GM21576 (cell line): ENCODE data around the gene AXL.

Experiments
- ATAC-seq: cut with Tn5 transposase; IDR thresholded peaks from one replicate; pipeline ENCODE4 v1.9.1; 2021; ENCODE audit warnings: mild to moderate bottlenecking, moderate library complexity; ENCODE audit not compliant: unreplicated experiment

Gene AXL

DNA sequence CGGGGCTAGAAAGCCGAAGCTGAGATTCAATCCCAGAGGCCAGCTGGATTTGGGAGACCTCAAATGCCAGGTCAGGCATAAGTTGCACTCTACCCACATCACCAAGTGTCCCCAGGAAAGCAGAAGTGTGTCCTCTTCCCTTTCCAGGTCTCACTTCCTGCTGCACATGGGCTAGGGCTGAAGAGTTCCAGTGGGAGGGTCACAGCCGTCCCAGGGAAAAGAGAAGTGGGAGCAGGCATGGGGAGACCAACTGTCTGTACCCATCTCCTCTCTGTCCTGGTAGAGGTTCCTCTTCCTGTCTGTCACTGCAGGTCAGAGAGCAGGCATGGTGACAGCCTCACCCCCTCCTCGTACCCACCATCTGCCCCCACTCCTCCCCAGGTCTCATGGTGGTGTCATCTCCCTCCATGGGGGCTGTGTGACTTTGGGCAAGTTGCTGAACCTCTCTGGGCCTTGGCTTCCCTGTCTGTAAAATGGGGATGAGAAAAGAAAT lies 14.8 kb downstream of the AXL start:
- no peak for ATAC-seq

- ATAC-seq = no peak
Measured at GRCh38 chr19:41234512-41235168, 15.6 kb downstream of the AXL start.

DNA sequence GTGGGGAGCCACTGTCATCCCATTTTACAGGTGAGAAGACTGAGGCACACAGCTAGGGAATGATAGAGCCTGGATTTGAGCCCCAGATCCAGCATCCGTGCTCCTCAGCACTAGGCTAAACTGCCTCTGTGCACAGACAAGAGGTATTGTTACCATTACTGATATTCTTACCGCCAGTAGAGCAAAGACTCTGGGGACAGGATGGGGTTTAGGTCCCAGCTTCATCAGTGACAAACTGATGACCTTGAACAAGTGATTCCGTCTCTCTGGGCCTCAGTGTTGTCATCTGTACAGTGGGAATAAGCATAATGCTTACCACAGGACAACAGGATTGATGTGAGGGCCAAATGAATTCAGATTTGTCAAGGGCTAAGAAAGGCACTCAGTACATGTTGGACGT lies 16.5 kb downstream of the AXL start:
- no peak for ATAC-seq

DNA sequence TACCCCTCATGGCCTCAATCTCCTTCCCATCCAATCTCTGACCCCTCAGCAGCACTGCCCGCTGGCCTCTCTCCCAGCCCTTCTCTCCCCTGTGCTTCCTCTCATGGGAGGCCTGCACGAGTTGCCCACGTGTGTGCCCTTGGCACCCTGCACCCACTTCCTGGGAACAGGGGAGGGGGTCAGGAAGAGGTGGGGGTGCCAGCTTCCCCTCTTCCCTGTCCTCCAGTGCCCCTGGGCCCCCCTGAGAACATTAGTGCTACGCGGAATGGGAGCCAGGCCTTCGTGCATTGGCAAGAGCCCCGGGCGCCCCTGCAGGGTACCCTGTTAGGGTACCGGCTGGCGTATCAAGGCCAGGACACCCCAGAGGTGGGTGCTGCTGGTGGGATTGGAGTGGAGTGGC lies 19.2 kb downstream of the AXL start:
- no peak for ATAC-seq

DNA sequence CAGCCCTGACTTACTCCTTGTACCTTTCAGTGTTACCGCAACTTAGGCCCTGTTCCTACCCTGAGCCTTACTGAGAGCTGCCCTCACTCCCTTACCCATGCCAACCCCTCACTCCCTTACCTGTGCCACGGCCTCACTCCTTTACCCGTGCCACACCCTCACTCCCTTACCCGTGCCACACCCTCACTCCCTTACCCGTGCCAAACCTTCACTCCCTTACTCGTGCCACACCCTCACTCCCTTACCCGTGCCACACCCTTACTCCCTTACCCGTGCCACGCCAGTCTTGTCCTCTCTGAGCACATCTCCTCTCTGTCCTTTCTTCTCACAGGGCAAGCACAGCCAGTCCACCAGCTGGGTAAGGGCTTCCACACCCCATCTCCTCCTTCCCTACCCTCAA lies 20.3 kb downstream of the AXL start:
- no peak for ATAC-seq

GRCh38 chr19:41239961-41240574 lies 21.0 kb downstream of the AXL start:
- ATAC-seq = no peak

DNA sequence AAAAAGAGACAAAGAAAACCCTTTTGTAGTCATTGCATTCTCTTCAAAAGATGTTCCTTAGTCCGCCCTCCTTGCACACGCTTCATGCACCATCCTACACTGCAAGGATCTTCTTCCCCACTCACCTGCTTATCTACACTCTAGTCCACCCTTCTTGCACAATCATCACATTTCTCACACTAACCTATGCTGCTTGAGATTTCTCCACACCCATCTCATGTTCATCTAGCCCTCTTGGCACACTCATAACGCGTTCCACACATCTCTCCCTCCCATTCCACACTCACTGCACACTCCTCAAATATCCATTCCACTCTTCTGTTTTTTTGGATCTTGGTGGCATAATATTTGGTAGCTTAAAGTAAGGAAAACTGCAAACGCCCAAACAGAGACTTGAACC lies 22.8 kb downstream of the AXL start:
- no peak for ATAC-seq

DNA sequence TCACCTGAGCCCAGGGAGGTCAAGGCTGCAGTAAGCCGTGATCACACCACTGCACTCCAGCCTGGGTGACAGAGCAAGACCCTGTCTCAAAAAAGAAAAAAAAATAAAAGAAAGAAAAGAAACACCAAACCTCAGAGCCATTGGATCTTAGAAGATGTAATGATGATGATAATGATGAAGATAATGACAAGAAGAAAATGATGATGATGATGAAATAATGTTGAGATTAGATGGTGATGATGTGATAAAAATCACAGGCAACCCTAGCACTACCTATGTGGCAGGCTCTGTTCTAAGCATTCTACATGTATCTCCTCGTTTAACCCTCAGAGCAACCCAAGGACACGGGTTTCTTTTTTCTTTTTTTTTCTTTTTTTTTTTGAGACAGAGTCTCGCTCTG lies 25.1 kb downstream of the AXL start:
- no peak for ATAC-seq

- no peak for ATAC-seq
Measured at GRCh38 chr19:41245843-41246242, 26.8 kb downstream of the AXL start.

DNA sequence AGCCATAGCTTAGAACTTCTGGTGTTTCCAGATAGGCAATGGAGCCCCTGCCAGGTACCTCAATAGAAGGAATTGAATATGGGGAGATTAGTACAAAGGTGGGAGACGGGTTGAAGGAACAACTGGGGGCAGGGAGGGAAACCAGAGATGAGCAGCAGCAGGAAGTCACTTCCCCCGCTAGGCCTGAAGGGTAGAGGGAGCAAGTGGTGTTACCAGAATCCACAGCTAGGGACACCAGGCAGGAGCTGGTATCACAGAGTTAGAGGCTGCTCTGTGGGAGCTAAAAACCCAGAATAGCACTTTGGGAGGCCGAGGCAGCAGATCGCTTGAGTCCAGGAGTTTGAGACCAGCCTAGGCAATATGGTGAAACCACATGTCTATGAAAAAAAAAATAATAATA lies 29.9 kb downstream of the AXL start:
- ATAC-seq = no peak

GRCh38 chr19:41249707-41250423 lies 30.8 kb downstream of the AXL start:
- no peak for ATAC-seq

DNA sequence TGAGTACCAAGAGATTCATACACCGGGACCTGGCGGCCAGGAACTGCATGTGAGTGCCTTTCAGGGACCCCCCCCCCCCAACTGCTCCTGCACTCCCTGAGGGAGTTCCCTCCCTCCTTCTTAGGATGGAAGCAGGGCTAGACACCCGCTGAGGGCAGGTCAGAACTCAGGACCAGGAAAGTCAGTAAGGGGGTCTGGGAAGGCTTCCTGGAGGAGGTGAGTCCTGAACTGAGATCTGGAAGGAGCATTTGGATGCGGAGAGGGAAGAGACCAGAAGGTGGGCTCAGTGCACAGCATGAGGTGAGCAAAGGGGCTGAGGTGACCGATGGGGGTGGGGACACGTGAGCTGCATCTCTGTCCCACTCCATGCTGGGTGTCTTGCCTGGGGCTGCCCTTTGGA lies 34.6 kb downstream of the AXL start:
- ATAC-seq = no peak

- no peak for ATAC-seq
Measured at GRCh38 chr19:41255171-41255570, 36.1 kb downstream of the AXL start.

- no peak for ATAC-seq
Measured at GRCh38 chr19:41261474-41262190, 42.6 kb downstream of the AXL start.

DNA sequence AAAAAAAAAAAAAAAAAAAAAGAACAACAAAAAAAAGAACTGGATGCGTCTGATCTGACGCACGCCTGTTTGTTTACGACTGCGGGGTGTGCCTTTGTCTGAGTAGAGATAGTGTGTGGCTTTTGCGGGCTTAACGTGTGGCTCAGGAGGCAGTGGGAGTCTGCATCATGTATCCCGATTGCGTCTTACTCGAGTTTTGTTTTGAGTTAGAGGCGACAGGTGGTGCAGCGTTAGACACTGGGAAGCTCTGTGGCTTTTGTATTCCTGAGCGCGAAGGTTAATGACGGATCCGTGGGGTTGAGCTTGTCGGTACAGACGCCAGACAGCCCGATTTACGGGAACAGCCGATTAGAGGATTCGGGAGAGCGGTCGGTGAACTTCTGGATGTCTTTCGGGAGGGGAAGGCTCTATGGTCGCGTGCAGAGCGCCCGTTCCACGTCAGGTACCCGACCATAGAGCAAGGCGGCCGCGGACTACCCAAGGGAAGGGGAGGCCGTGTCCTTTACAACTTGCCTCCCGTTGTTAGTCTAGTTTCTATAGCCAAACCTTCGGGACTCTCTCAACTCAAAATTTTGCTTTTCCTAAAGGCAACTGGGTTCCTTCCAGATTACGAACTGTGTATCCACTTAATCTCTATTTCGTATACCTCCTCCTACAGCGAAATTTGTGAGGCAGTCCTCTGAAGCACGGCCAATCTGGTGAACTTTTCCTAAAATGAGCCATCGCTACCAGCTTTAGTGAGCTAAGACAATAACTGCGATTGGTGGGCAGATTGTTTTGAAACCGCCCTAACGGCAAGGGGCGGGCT lies 44.2 kb downstream of the AXL start:
- no peak for ATAC-seq

- peak; percentile 61 for ATAC-seq
Measured at GRCh38 chr19:41263850-41264580, 45.0 kb downstream of the AXL start, which contains the start of gene HNRNPUL1. TSS of gene HNRNPUL1 (plus strand) at chr19:41264372. CDS start at chr19:41264504, 132 bp downstream.

GRCh38 chr19:41264581-41265394 lies 45.8 kb downstream of the AXL start:
- ATAC-seq = no peak

DNA sequence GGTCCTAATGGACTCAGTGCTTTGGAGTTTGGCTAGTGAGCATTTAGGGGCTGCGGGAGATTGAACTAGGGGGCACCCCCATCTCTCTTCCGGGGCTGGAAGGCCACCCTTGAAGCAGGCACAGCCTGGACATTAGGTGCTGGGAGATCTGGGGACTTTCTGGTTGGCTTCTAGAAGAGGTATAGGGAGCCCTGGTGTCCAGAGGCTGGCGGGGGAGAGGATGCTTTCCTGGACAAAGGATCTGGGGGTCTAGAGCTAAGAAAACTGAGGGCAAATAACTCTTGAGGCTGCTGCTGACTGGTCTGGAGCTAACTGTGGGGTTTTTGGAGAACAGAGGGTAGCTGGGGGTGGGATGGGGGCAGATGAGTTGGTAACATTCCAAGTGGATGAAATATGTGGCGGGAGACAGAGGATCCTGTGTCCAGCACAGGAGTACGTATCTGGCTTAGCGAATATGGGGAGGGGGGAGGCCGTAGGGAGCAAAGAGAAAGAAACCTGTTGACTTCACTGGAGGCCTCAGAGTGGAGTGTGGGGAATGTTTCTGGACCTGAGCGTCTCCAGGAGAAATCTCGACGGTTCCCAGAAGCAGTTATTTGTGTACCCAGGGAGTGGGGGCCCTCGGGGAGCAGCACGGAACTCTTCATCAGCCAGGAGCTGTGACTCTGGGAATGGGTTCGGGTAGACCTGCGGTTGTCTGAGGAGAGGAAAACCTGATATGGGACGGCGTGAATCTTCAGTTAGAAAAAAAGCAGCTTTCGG lies 46.6 kb downstream of the AXL start:
- no peak for ATAC-seq
